Immature natural killer cell (primary cell): ENCODE measurements around the gene POLN. TPM values are rescaled to one million over a fixed set of nuclear protein-coding genes. Genes with fewer than 3 reads are reported as not detected.

ENCODE experiments used
- polyA plus RNA-seq, 3 donors: library from polyadenylated mRNA; unstranded; fragments of 300-500 nt; fragmentation: Illumina TruSeq; gene quantifications; one replicate each; pipeline ENCODE4 v1.2.3, GENCODE V29; 2021

Gene POLN
- polyA plus RNA-seq, 3 donors from 2014 or later: 0.41 to 1.6 TPM; not detected in 1

Other genes starting within 250 kb of the POLN start
- 10 to 100 TPM in 2 of 3 donors, 1 to 10 TPM in 1; 6.0 to 28.6 (median 10.2) TPM for gene NELFA, start 233.1 kb downstream of the POLN start, polyA plus RNA-seq
- gene NAT8L, start 182.8 kb downstream of the POLN start, polyA plus RNA-seq: not detected
- gene HAUS3, start within 50 bp of the POLN start, polyA plus RNA-seq: 10 to 100 TPM; 12.8 to 21.7 (median 16.5) TPM
- 10 to 100 TPM; 55.0 to 56.1 (median 55.0) TPM for gene MXD4, start 20.0 kb upstream of the POLN start, polyA plus RNA-seq
- gene ZFYVE28, start 176.5 kb upstream of the POLN start, polyA plus RNA-seq: 10 to 100 TPM; 11.9 to 17.5 (median 14.4) TPM
- gene CFAP99, start 176.8 kb upstream of the POLN start, polyA plus RNA-seq: not detected
- 100 to 1,000 TPM in 1 of 3 donors, 10 to 100 TPM in 2; 48.0 to 116 (median 48.2) TPM for gene RNF4, start 227.0 kb upstream of the POLN start, polyA plus RNA-seq